GM18873 (cell line): ENCODE results near the gene GSTM3.
"Not testable (repeated sequence)": the region's sequence is repeated elsewhere in the genome, so short reads cannot be mapped to it uniquely, and the experiment has no call there.

Experiments used
- ATAC-seq: cut with Tn5 transposase; IDR thresholded peaks from one replicate; pipeline ENCODE4 v1.9.1; 2021; ENCODE audit warnings: mild to moderate bottlenecking, moderate library complexity, moderate number of reproducible peaks; ENCODE audit not compliant: unreplicated experiment, low FRiP score

Gene GSTM3

DNA sequence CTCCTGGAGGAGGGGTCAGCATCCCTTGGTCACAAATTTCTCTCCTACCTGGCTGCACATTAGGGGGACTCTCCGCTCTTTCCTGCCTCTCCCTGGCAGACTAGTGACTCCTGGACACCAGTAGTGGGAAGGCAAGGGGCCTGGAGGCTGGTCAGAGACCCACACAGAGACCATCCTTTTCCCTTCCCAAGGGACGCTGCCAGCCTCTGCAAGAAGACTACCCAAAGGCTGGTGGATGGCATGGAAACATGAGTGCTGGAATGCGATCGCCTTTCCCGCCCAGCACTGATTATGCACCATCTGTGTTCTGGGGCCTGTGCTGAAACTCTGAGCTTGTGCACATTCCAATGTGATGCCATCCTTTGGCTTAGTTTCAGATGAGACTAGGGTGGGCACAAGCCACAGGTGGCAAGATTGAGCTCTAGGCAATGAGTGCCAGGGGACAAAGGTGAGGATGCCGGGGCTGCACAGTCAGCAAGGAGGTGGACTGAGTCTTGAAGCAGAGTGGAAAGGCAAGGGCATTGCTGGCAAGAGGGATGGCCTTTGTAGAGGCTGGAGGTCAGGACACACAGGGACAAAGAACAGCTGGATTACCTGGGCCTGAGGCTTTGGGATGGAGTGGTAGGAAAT, 35.5 kb upstream of the GSTM3 start:
- ATAC-seq = no peak

DNA sequence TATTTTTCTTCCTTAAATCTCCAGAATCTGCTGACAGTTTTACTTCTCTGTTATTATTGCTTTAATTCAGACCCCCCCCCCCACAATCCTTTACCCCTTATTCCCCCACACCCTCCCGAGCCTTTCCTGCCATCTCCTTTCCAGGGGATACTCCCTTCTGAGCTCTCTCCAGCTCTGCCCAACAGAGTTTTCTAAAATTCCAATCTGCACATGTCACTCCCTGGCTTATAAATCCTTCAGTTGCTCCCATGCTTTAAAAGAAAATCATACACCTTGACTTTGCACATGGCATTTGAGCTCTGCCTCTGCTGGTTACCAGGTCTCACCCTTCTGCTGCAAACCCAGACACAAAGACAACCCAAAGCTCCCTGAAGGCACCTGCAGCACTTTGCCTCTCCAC, 34.6 kb upstream of the GSTM3 start:
- ATAC-seq = no peak

- ATAC-seq = no peak
These were observed 33.2 kb upstream of the GSTM3 start for GRCh38 chr1:109773900-109774485.

GRCh38 chr1:109773203-109773899, 32.5 kb upstream of the GSTM3 start:
- ATAC-seq = no peak

- no peak for ATAC-seq
These were observed 31.9 kb upstream of the GSTM3 start for GRCh38 chr1:109772658-109773202.

DNA sequence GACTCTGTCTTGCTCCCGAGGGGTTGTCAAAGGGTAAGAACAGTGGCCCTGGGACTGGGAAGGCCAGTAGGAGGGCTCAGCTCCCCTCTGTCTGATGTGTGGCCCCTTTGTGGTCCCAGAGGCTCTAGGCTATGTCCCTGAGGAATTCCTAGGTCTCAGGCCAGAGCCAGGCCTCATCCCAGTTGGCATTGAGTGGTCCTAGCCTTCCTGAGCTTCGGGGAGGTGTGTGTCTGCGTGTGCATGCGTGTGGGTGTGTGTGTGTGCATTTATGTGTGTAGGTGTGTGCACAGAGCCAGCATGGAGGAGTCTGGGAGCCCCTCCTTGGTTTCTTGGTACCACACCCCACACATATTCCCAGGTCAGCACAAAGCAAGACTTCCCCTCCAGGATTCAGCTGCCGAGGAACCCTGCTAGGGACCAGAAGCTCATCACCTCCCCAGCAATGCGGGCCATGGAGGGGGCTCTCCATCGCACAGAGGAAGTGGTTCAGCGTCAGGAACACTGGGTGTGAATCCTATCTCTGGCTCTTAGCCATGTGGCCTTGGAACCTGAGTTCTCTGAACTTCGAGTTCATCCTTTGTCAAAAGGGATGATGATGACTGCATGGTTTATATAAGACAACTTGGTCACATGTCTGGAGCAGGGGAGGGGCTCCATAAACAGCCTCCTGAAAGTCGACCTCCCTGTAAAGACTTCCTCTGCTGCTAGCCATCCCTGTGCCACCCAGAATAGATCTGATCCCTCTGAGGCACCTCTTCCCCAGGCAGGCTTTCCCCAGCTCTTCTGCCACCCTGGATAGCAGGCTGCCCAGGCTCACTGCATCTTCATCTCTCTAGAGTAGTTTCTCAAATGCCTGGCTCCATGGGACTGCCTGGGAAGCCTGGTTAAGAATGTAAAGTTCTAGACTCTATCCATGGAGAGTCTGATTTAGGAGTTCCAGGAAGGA, 31.1 kb upstream of the GSTM3 start:
- ATAC-seq = no peak

GRCh38 chr1:109770331-109771095, 29.7 kb upstream of the GSTM3 start:
- no peak for ATAC-seq

DNA sequence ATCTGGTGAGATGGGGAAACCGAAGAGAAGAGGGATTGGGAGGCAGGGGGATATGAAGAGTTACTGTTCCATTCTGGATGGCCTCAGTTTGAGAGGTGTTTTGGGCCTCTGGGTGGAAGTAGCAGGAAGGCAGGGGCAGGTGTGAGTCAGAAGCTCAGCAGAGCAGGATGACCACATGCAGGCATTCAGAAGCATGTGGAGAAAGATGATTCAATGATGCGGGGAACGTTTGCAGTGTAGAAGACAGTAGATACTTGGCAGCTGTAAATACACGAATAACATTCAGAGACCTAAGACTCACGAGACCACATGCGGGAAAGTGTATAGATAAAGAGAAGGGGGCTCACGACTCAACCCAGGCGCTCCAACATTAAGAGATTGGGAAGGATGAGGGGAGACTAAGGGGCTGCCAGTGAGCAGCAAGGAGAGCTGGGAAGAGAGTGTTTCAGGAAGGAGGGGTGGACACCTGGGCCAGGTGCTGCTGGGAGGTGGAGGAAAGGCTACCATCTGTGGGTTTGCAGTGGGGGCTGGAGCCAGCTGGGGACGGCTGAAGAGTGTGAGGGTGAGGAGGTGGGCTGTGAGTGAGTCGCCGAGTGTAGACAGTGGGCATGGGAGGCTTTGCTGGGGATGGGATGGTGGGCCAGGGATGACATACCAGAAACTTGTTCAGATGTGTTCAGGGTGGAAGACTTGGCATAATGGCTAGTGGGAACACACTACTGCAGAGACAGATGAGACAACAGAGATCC, 28.7 kb upstream of the GSTM3 start:
- ATAC-seq = no peak

- no peak for ATAC-seq
These were observed 28.0 kb upstream of the GSTM3 start for GRCh38 chr1:109768820-109769219.

DNA sequence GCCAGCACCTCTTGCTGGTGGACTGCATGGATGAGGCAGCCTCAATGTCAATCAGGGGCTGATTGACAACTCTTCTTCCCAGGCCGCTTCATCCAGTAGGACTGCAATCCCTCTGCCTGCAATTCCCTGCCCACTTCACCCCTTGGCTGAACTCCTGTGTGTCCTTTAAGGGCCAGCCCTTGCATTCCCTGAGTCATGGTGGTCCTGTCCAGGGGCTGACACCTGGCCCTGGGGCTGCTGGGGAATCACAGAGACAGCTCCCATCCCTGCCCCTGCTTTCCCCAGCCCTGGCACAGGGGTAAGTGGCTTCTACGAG, 27.5 kb upstream of the GSTM3 start:
- ATAC-seq = no peak

DNA sequence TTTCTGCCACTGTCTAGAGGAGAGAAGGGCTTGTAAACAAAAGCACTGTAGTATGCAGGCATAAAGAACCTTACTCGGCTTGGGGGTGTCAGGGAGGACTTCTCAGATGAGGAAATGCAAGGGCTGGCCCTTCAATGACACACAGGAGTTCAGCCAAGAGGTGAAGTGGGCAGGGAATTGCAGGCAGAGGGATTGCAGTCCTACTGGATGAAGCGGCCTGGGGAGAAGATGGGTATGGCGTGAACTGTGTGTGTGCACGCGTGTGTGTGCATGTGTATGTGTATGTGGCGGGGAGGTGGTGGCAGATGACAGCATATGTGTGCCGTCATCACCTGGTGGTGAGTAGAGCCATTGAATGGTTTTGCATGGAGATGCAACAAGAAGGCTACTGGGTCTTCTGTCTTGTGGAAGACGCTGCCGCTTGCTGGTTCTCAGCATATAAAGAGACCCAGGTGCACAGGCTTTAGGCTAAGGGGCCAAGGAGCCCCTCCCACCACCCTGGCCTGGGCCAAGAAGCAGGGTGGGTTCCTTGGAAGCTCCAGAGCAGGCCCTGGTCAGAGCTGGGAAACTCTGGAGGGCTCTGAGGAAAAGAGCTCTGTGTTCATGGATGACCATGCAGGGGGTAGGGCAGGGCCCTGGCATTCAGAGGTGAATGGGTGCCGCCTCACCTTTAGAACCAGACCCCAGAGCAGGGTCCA, 26.9 kb upstream of the GSTM3 start:
- ATAC-seq = no peak

DNA sequence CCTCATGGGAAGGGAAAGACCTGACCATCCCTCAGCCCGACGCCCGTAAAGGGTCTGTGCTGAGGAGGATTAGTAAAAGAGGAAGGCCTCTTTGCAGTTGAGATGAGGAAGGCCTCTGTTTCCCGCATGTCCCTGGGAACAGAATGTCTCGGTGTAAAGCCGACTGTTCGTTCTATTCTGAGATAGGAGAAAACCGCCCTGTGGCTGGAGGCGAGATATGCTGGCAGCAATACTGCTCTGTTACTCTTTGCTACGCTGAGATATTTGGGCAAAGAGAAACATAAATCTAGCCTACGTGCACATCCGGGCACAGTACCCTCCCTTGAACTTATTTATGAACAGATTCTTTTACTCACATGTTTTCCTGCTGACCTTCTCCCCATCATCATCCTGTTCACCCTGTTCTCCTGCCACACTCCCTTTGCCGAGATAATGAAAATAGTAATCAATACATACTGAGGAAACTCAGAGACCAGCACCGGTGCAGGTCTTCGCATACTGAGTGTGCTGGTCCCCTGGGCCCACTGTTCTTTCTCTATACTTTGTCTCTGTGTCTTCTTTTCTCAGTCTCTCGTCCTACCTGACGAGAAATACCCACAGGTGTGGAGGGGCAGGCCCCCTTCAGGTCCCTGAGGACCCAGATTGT, 26.3 kb upstream of the GSTM3 start:
- not testable (repeated sequence) for ATAC-seq

DNA sequence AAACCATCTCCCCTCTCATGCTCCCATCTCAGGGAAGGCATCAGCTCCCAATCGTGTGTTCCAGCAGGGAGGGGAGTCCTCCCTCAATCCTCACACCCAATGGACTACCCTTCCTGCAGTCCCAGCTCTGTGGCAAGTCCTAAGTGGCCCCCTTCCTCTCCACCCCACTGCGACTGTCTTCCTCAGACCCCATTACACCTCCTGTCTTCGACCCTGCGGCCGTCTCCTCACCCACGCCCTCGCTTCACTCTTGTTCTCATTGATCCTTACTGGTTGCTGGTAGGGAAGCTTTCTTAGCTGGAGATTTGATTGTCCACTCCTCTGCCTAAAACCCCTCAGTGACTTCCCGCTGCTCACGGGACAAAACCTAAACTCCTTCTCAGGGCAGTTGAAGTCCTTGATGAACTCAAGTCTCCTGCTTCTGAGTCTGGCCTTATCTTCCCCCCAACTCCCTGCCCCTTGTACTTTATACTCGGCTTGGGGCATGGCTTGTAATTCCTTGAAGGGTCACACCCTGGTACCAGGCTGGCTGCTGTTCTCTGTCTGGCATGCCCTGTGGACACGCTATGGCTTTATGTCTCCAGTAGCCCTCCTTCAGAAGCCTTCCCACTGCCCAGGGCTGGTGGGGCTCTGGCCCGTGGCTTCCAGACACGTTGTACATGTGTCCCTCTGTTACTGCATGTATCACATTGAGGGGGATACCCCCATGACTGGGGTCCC, 25.2 kb upstream of the GSTM3 start:
- ATAC-seq = no peak

- no peak for ATAC-seq
These were observed 24.6 kb upstream of the GSTM3 start for GRCh38 chr1:109765483-109765815.

- no peak for ATAC-seq
These were observed 24.0 kb upstream of the GSTM3 start for GRCh38 chr1:109764561-109765482.

DNA sequence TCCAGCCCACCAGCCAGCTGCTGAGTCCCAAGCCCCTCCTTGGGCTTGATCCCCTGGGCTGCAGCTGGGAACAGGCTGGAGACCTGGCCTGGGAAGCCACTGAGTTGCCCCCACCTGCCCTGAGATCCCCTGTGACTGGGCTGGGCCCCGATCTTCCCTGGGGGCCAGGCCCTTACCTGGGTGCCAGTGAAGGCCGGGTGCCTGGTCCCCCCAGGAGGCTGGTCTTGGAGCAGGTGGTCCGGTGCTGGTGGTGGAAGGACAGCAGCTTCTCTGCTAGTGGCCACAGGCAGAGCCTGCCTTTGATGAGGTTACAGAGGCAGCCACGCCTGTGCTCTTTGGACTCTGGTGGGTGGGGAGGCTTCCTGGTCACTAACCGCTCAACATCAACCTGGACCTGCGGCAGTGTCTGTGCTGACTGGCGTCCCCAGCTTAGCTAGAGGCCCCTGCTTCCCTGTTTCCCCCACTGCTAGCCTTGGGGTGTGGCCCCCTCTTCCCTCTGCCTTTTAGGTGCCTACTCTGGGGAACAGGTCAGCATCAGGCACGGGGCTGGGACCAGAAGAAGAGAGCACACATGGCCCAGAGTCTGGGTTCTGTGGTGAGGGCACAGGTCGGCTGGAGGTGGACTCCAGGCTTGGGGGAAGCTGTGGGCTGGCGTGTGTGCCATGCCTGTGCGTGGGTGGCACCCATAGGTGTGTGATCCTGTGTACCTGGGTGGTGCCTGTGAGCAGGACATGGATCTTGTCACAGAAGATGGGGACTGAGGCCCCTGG, 23.0 kb upstream of the GSTM3 start, which contains the start of gene EPS8L3:
Gene EPS8L3 (minus strand): TSS at position 278 of the 770 bp plus-strand sequence. CDS start 2,174 bp downstream, outside the sequence.
- ATAC-seq = no peak
